Measurements from ENCODE around the gene LZTFL1. TPM values are rescaled to one million over a fixed set of nuclear protein-coding genes. Genes with fewer than 3 reads are reported as not detected.
A peak's percentile ranks its signal among the peaks of the same experiment; 100 is the strongest.

The LZTFL1 gene
- total and polyA plus RNA-seq, 2 donors (not counting 3 experiments of a cell fraction or from before 2014, with no cell fraction given): 18.2 to 26.1 TPM

- BruUV-seq (replicated peaks): no TSS peak
- dilution Hi-C loops (cut with MboI; ENCODE audit: extremely low pct_ligation_motif_present, low sequenced_read_pairs): no loop called here
- TF ChIP-seq POLR2A (IDR thresholded peaks at IDR 0.05; ENCODE audit: low read depth, low read length) (no peak), EZH2 (IDR thresholded peaks at IDR 0.05; ENCODE audit: borderline replicate concordance, low read depth, low read length, severe bottlenecking) (no peak), POLR2AphosphoS5 (IDR thresholded peaks at IDR 0.05; ENCODE audit: insufficient read depth, low read depth, low read length) (no peak), MYC (IDR thresholded peaks at IDR 0.05; ENCODE audit: low read depth, low read length) (no peak), GATA2 (IDR thresholded peaks at IDR 0.05; ENCODE audit: insufficient read depth, insufficient read length, low read depth, low read length) (no peak), MAX (IDR thresholded peaks at IDR 0.05; ENCODE audit: insufficient read depth, insufficient read length) (no peak), CTCF (IDR thresholded peaks at IDR 0.05; ENCODE audit: extremely low read depth in 1 of 2, insufficient read depth in 1 of 2, low read depth in 1 of 2, low read length in 2 of 2) (no peak)
- DNase-seq (ENCODE audit: low read depth, low spot score): peak; percentile 8
- no peak overlapping the region for H3K27ac ChIP-seq (ENCODE audit: insufficient read depth, low read depth, low read length)
- no peak overlapping the region for H3K9ac ChIP-seq (replicated peaks; ENCODE audit: extremely low read depth, insufficient read depth, low read length)
- ChIA-PET CTCF (interaction anchor here (1.6 to 2.0 kb wide), 3 partner anchors 9 to 112 kb away, joined by 3 to 9 read pairs (median 5); no protein-coding TSS in a partner anchor), POLR2A (no interaction called here)
- H3K4me3 ChIP-seq (replicated peaks in 1 of 3; ENCODE audit: insufficient read depth in 1 of 3, low read depth in 1 of 3, low read length in 3 of 3): no peak overlapping the region
- H2AFZ ChIP-seq (ENCODE audit: low read depth, low read length): no peak overlapping the region
- H3K36me3 ChIP-seq (ENCODE audit: control insufficient read depth in 2 of 2, extremely low read depth in 1 of 2, insufficient read depth in 2 of 2, low read length in 2 of 2): peaks cover 2 to 6% of the 10 kb centered on the region in 2 experiments
- H3K9me3 ChIP-seq (replicated peaks; ENCODE audit: control insufficient read depth, insufficient read depth, low read length): no peaks in the 10 kb centered on the region
- no peak for FAIRE-seq
- H3K4me2 ChIP-seq (ENCODE audit: insufficient read depth, low read length): no peak overlapping the region
- no peaks in the 10 kb centered on the region for H3K79me2 ChIP-seq (ENCODE audit: control insufficient read depth, insufficient read depth, low read length)
- H3K4me1 ChIP-seq (ENCODE audit: control insufficient read depth, extremely low read depth, insufficient read depth, low read length): no peaks in the 10 kb centered on the region
- H4K20me1 ChIP-seq (replicated peaks; ENCODE audit: control insufficient read depth, extremely low read depth, insufficient read depth, low read length): no peaks in the 10 kb centered on the region
- no peaks in the 10 kb centered on the region for H3K9me1 ChIP-seq (replicated peaks; ENCODE audit: control insufficient read depth, extremely low read depth, insufficient read depth, low read length)
- intact Hi-C loops (cut with micrococcal nuclease): no loop called here
- no peaks in the 10 kb centered on the region for H3K27me3 ChIP-seq (ENCODE audit: control insufficient read depth in 2 of 2, insufficient read depth in 2 of 2, low read length in 2 of 2)
Measured at GRCh38 chr3:45826908-45827307, 15.0 kb downstream of the LZTFL1 start.
